Stimulated activated CD4-positive, alpha-beta T cell treated with anti-CD3 and anti-CD28 coated beads, TNF-alpha, amount 100 ng/mL, for 48 hours (primary cell): ENCODE measurements around the gene PGA5.

ENCODE experiments used
- DNase-seq, 3 donors: peaks; one replicate each; pipeline ENCODE4 v3.0.0-alpha.2; 2020; ENCODE audit warnings: low read depth in 3 of 3

The PGA5 gene

GRCh38 chr11:61266602-61267001 lies 25.6 kb downstream of the PGA5 start:
- no peak for DNase-seq

GRCh38 chr11:61267437-61267841 lies 26.5 kb downstream of the PGA5 start:
- DNase-seq = no peak

DNA sequence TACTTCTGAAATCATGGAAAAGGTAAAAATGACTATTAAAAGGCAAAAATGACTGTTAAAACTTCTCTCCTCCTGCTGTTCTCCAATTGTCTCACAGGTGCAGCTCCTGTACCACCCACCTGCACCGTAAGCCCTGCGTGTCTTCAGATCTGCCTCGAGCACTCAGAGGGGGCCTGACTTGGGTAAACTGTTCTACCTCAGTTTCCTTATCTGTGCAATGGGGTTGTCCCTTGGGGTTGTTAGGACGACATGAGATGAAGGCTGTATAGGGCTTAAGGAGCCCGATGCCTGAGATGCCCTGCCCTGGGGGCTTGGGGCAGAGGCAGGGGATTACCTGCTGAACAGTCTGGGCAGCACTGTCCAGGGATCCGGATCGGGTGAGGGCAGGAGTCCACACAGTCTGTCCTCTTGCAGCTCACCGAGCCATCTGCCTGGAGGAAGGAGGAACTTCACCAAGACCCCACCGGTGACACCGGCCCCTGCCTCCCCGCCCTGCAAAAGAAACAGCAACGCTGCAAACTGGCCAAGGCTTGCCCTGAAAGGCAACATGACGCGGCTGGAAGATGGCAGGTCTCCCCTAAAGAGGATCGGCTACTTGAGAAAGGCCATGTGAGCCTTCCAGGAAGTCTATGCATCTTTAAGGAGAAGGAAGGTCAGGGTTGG lies 27.7 kb downstream of the PGA5 start:
- no peak for DNase-seq

DNA sequence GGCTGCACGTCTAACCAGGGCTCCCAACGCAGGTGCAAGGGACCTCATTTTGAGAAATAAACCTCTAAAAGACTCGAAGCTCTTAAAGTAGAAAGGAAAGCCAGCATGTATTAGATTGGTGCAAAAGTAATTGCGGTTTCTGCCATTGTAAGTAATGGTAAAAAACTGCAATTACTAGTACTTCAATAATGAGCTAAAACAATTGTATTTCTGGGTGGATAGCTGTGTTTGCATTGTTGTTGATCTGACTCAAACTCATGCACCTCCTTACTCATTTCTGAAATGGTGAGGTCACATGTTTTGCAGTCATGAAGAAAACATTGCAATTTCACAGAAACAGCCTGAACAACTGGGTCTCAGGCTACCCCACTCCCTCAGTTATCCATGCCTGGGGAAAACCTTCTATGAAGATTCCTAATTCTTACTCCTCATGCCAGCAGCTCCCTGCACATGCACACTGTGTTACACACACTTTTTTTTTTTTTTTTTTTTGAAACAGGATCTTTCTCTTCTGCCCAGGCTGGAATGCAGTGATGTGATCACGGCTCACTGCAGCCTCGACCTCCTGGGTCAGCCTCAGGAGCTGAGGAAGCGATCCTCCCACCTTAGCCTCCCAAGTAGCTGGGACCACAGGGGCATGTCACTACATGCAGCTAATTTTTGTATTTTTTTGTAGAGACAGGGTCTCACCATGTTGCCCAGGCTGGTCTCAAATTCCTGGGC lies 29.5 kb downstream of the PGA5 start:
- no peak for DNase-seq

DNA sequence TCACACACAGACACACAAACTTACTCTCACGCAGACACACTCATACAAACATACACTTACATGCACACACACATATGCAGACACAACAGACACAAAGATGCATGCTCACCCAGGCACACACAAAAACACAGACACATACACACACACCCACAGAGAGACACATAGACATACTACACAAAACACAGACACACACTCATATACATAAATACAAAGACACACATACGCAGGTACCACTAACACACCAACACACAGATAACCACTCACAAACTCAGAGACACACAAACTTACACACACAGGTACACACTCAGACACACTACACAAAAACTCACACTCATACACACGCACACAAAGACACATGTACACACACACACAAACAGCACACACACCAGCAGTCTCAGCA lies 31.8 kb downstream of the PGA5 start:
- no peak for DNase-seq

- DNase-seq = no peak
These were observed 32.5 kb downstream of the PGA5 start for GRCh38 chr11:61273178-61274078.

DNA sequence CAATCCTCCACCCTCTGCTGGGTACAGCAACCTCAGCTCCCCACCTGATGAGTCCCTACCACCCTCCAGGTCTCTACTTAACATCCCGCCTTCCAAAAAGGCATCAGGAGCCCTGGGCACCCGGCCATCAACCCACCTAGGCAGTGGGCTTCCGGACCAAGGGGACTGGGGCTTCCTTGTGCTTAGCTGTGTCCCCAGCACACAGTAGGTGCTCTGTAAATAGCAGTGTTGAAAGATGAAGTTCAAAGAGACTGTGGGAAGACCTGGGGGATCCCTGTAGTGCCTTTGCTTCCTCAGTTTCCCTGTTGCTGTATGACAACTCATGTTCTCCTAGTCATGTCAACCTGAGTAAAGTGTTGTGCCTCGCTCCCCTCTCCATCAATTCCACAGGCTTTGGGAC lies 33.1 kb downstream of the PGA5 start:
- DNase-seq = no peak

DNA sequence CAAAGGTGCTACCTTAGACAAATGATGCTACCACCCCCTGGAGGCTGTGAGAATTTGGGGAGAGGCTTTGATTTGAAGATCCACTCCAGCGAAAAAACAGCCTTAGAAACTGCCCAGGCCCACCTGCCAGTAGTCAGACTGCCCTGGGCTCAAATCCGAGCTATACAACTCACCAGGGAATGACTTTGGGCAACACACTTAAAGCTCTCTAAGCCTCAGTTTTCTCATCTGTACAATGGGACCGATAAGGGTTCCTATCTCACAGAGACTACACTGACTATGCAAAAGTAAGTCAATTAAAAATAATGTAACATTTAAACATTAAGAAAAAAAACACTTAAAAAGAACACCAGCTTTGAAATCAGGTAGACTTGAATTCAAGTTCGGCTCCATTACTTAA lies 34.2 kb downstream of the PGA5 start:
- no peak for DNase-seq

- no peak for DNase-seq
These were observed 36.4 kb downstream of the PGA5 start for GRCh38 chr11:61277186-61278000.

- no peak for DNase-seq
These were observed 37.1 kb downstream of the PGA5 start for GRCh38 chr11:61278001-61278470.

- DNase-seq = no peak
These were observed 39.1 kb downstream of the PGA5 start for GRCh38 chr11:61279934-61280659.

- no peak for DNase-seq
These were observed 40.1 kb downstream of the PGA5 start for GRCh38 chr11:61280883-61281580.

DNA sequence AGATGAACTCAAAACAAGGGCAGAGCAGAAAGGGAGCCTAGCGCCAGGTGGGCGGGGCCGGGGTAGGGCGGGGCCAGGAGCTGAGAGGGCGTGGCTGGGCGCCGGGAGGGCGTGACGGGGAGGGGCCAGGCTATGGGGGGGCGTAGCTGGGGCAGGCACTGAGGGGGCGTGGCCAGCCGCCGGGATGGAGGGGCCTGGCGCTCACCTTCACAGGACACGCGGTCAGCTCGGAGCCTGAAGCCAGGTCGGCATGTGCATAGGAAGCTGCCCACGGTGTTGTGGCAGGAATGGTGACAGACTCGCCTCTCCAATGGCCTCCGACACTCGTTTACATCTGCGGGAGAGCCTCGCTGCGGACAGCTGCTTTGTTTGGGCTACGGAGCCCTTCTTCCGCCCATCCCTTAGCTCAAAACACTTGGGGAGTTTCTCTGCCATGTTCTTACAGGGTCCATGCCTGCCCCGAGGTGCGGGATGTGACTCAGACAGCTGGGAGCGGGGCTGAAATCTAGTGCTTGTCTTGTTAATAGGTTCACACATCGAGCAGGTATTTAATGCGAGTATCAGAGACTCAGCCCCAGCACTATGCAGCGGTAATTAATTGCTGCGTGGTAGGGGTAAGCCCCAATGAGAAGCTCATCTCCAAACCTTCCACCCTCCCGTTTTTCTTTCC lies 40.7 kb downstream of the PGA5 start:
- DNase-seq = peak in 2 of 3 donors; percentile 15

- DNase-seq = no peak
These were observed 42.6 kb downstream of the PGA5 start for GRCh38 chr11:61283613-61284012.

DNA sequence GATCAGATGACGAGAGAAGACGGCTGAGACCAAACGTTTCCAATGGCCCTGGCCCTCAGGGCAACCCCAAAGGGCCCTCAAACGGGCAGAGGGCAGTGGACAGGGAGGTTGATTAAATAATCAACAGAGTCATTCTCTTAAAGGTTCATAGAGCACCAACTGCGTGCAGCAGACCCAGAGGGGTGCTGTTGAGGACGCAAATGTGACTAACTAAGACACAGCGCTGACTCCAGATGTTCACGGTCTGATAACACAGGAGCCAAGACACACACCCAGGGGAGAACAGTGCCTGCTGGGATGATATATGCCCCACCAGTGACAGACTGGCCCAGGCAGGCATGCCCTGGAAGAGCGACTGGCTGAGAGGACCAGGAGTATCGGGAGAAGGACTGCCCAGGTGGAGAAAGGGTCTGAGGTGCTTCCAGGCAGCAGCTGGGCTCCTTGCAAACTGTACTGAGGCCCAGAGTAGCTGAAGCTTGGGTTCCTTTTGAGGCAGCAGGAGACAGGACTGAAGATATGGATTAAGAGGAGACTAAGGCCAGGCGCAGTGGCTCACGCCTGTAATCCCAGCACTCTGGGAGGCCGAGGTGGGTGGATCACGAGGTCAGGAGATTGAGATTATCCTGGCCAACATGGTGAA lies 46.5 kb downstream of the PGA5 start:
- no peak for DNase-seq

GRCh38 chr11:61290905-61291690 lies 50.1 kb downstream of the PGA5 start:
- DNase-seq = no peak

- DNase-seq = no peak
These were observed 51.4 kb downstream of the PGA5 start for GRCh38 chr11:61292356-61292755.
